Kidney glomerular epithelial cell (primary cell): Measurements from ENCODE around the gene NRCAM.

Experiments used
- DNase-seq: peaks from one replicate; lab custom pipeline; 2025; lab: John Stamatoyannopoulos, UW

NRCAM gene

DNA sequence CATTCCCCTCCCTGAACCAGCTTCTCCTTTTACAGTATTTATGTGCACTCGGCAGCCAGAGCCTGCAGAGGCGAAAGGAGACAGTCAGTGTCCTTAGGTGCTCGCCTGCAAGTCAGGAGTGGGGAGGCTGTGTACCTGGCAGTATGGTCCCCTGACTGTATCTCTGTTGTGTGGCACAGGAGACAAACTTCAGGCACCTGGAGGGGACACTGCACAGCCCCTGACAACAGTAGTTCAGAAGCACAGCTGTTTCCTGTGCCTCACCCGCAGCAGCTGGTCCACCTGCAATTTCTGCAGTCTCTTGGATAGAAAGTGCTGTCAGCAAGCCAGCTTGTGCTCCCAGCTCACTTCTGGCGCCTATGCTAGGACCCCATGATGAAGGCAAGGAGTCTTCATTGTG is 252.7 kb downstream of the NRCAM start:
- DNase-seq: no peak

- DNase-seq: no peak
Measured at GRCh38 chr7:108202743-108203142, 253.5 kb downstream of the NRCAM start.

DNA sequence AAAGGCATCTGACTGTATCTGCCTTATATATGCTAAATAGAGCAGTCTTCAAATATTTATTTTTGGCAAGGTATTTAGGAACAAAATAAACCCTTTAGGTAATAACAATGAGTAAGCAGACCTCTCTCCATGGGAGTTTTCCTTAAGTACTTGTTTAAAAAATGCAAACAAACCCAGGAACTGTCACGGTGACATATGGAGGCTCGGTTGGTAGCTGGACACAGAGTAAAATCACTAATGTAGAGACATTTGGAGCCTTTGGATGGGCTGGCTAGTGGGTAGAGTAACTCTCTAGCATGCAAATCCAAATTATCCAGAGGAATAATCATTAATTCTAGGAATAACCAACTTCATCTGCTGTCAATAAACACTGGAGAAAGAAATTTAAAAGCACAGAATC is 254.5 kb downstream of the NRCAM start:
- no peak for DNase-seq

GRCh38 chr7:108200326-108200725 is 255.9 kb downstream of the NRCAM start:
- DNase-seq: no peak

- no peak for DNase-seq
Measured at GRCh38 chr7:108197371-108198091, 258.7 kb downstream of the NRCAM start.

DNA sequence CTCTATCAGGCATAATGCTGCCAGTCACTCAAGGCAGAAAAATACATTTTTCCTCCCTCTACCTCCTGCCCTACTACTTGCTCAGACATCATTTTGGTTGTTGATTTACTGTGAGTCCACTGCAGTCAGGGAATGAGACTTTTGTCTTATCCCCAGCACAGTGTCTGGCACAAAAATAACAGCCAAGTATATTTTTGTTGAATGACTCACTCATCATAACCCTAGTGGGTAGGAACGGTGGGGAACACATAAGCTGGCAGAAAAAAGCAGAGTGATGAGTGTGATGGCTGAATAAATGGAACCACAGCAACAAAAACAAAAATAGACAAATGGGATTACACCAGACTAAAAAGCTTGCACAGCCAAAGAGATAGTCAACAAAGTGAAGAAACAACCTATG is 260.2 kb downstream of the NRCAM start:
- DNase-seq: no peak

- DNase-seq: no peak
Measured at GRCh38 chr7:108193594-108194498, 262.4 kb downstream of the NRCAM start.

- no peak for DNase-seq
Measured at GRCh38 chr7:108190891-108191290, 265.3 kb downstream of the NRCAM start.

GRCh38 chr7:108189733-108190388 is 266.4 kb downstream of the NRCAM start:
- DNase-seq: no peak

DNA sequence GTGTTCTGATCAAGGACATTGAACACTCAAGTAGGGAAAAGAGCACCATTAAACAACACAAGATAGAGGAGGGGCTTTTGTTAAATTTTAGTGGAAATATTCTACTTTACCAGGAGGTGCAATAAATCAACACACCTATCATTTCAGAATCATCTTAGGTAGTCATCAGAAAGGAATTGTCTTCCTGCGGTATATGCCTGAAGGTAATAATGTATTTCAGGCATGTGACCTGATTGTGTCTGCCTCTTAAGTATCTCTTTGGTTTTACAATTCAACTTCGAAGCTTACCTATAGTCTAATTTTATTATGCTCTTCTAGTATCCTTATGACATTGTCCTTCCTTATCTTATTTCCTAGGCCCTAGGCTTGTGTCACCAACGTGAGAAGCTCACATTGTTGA is 267.5 kb downstream of the NRCAM start:
- DNase-seq: no peak

DNA sequence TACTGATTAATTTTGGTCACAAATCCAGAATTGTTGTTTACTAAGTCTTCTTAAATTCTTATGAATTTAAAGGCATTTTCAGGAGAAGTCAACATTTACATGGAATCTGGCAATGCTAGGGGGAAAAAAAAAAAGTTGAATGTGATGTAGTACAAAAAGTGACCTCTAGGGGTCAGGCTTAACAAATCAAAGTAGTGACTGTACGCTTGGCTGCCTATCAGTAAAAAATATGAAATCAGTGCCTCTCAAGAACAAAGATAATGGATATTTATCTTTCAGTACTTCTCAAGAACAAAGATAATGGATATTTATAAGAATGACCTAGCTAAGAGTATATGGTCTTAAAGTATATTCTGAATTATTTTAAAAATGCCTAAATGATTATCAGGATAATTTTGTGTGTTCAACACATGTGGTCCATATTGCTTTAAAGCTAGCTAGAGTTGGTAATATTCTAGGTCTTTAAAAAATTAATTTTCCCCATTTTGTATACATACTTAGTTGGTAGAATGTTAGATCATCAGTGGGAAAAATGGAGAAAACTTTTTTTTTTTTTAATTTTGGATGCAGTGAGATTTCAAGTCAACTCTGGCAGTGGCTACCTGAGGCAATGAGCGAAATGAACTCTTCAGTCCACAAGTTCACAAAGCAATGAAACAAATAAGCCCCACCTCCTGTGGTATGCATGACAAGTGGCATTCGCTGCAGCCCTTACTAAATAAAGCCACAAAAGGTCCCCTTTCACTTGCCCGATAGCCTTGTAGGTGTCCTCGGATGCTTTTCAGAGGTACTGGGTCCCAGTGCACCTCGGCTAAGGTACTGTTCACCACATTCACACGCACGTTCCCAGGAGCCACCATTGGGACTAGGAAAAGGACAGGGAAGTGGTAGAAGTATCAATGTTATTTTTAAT is 274.9 kb downstream of the NRCAM start:
- DNase-seq: peak; percentile 51

GRCh38 chr7:108178398-108178797 is 277.8 kb downstream of the NRCAM start:
- no peak for DNase-seq

GRCh38 chr7:108171164-108171563 is 285.1 kb downstream of the NRCAM start:
- DNase-seq: no peak

- DNase-seq: no peak
Measured at GRCh38 chr7:108170251-108170650, 286.0 kb downstream of the NRCAM start.

DNA sequence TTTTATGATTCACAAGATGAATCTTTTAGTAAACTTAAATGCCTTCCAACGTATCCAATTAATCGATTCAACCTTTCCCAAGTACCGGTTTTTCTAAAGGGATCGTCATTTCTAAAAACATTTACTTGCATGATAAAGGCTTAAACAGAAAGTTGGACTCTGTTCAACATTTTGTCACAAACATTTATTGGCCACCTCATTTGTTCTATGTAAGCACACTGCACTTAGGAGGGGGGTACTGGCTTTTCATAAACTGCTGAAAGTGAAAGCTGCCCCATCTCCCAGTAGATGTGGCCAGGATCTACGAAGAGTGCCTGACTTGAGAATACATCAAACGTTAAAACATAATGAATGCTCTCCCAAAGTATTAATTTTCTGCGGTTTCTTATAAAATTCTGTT is 288.8 kb downstream of the NRCAM start:
- DNase-seq: no peak

DNA sequence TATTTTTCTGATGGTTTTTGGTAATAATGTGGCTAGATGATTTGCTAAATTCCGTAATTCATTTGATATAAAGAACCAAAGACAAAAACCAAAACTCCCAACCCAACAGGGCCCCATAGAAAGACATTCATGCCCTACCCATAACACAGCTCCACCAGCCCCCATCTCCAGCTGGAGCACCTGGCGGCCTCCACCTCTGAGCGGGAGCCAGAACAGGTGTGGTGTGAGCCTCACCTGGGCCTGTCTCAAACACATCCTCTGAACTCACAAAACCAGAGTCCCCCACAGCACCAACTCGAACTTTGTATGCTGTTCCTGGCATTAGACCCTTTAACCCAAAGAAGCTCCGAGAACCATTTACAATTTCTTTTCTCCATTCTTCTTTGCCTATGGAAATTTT is 289.5 kb downstream of the NRCAM start:
- no peak for DNase-seq

DNA sequence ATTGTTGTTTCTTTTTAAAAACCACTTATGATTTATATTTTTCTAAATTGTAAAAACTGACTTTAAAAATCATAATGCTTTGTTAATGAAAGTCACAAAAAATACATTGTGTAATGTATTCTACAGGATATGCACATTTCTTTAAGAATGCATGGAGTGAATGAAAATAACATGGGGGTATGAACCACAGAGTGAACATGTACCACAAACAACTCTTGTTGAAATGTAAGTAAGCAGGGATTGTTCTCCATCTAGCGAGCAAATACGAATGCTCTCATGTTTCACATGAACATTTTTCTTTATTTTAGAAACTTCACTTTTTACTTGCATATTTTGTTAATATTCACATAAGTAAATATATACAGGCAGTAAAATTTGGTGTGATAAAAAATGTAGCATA is 290.5 kb downstream of the NRCAM start:
- no peak for DNase-seq

DNA sequence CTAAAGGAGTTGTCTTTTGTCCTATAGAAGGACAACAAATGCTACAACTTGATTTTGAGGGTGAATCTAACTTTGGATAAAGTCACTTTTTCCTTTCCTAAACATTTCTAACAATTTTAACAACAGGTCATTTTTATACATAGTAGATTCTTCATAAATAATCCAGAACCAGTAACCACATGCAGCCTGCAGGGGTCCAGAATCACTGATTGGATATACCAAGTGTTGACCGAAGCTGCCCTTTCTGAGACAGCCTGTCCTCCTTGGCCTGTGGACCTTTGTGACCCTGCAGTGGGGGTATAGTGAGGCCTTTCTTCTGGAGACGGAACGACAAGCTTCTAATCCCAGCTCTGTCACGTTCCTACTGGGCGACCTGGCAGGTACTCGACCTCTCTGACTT is 291.3 kb downstream of the NRCAM start:
- no peak for DNase-seq

DNA sequence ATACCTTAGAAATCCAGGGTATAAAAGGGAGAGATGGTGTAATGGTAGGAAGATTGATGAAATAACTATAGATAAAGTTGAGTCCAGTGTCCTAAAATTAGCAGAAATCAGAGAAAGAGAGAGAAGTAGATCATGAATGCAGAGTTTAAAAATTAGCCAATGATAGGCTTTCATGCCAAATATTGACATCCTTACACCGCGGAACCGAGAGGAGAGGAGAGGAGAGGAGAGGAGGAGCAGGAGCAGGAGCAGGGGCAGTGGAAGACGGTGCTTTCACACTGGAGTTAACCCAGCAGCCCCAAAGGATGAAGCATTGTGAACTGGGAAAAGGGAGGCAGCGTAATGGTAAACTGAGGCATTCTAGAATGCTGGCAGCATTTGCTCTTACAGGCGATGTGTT is 291.9 kb downstream of the NRCAM start:
- no peak for DNase-seq

- DNase-seq: peak; percentile 38
Measured at GRCh38 chr7:108158776-108159175, 297.5 kb downstream of the NRCAM start.

- no peak for DNase-seq
Measured at GRCh38 chr7:108157606-108158335, 298.5 kb downstream of the NRCAM start.
